BLaER1 treated with 17β-estradiol and CSF1 and Interleukin-3, amounts not matched to agents 10 nM and 100 nM (cell line): Measurements from ENCODE around the gene NRCAM.

Experiments used
- H3K27ac ChIP-seq, 11 experiments: shearing (Covaris generic); formaldehyde crosslinking; 2 replicates each; pipeline ENCODE4 v1.8.1; 2022
- H3K27me3 ChIP-seq, 11 experiments: shearing (Covaris generic); formaldehyde crosslinking; 2 replicates each; pipeline ENCODE4 v1.8.1; 2022
- H3K36me3 ChIP-seq, 11 experiments: shearing (Covaris generic); formaldehyde crosslinking; 2 replicates each; pipeline ENCODE4 v1.8.1; 2022
- H3K4me1 ChIP-seq, 10 experiments: shearing (Covaris generic); formaldehyde crosslinking; 2 replicates each; pipeline ENCODE4 v1.8.1; 2022
- H3K4me2 ChIP-seq, 11 experiments: shearing (Covaris generic); formaldehyde crosslinking; 2 replicates each; pipeline ENCODE4 v1.8.1; 2022
- H3K4me3 ChIP-seq, 10 experiments: shearing (Covaris generic); formaldehyde crosslinking; 2 replicates each; pipeline ENCODE4 v1.8.1; 2022
- H3K9ac ChIP-seq, 11 experiments: shearing (Covaris generic); formaldehyde crosslinking; 2 replicates each; pipeline ENCODE4 v1.8.1; 2022
- H3K9me3 ChIP-seq, 11 experiments: shearing (Covaris generic); formaldehyde crosslinking; replicated peaks in 1 of 11; 2 replicates each; pipeline ENCODE4 v1.8.1; 2022
- H4K20me1 ChIP-seq, 11 experiments: shearing (Covaris generic); formaldehyde crosslinking; 2 replicates each; pipeline ENCODE4 v1.8.1; 2022
- Cebpa-rat ChIP-seq, 11 experiments: shearing (Covaris generic); IDR thresholded peaks; 2 replicates each; pipeline ENCODE4 v1.8.1; 2022

NRCAM gene

GRCh38 chr7:108108131-108108530 lies 348.1 kb downstream of the NRCAM start:
- H3K9ac ChIP-seq: no peak overlapping the region
- H3K36me3 ChIP-seq: no peaks in the 10 kb centered on the region
- H3K27ac ChIP-seq: no peak overlapping the region

GRCh38 chr7:108104324-108104723 lies 351.9 kb downstream of the NRCAM start:
- no peaks in the 10 kb centered on the region for H3K9me3 ChIP-seq
- H3K4me2 ChIP-seq: no peak overlapping the region
- H3K27ac ChIP-seq: no peak overlapping the region
- TF ChIP-seq Cebpa-rat (IDR thresholded peaks at IDR 0.05): peak in 2 of 11 experiments; percentile 13 to 47; a peak in 1 of 22 replicates
- no peaks in the 10 kb centered on the region for H3K27me3 ChIP-seq
- H4K20me1 ChIP-seq: no peaks in the 10 kb centered on the region
- no peak overlapping the region for H3K4me3 ChIP-seq
- no peaks in the 10 kb centered on the region for H3K4me1 ChIP-seq
- H3K36me3 ChIP-seq: no peaks in the 10 kb centered on the region
- no peak overlapping the region for H3K9ac ChIP-seq

More at GRCh38 chr7:108108131-108108530, 348.1 kb downstream of the NRCAM start:
- H3K4me3 ChIP-seq: no peak overlapping the region
- no peaks in the 10 kb centered on the region for H3K4me1 ChIP-seq
- H3K27me3 ChIP-seq: no peaks in the 10 kb centered on the region
- no peak for TF ChIP-seq Cebpa-rat (IDR thresholded peaks at IDR 0.05)
- no peak overlapping the region for H3K4me2 ChIP-seq
- H4K20me1 ChIP-seq: no peaks in the 10 kb centered on the region
- H3K9me3 ChIP-seq: no peaks in the 10 kb centered on the region

- H3K36me3 ChIP-seq: no peaks in the 10 kb centered on the region
- no peak for TF ChIP-seq Cebpa-rat (IDR thresholded peaks at IDR 0.05)
- H3K4me3 ChIP-seq: no peak overlapping the region
- H3K4me2 ChIP-seq: no peak overlapping the region
- H3K27me3 ChIP-seq: no peaks in the 10 kb centered on the region
- H4K20me1 ChIP-seq: no peaks in the 10 kb centered on the region
- H3K9me3 ChIP-seq: no peaks in the 10 kb centered on the region
- H3K4me1 ChIP-seq: no peaks in the 10 kb centered on the region
- no peak overlapping the region for H3K27ac ChIP-seq
- H3K9ac ChIP-seq: no peak overlapping the region
Measured at GRCh38 chr7:108103558-108104298, 352.5 kb downstream of the NRCAM start.

- Histone ChIP-seq H3K4me2 (no peak overlapping the region), H3K9ac (no peak overlapping the region)
- no peak for TF ChIP-seq Cebpa-rat (IDR thresholded peaks at IDR 0.05)
Measured at GRCh38 chr7:108102671-108103312, 353.4 kb downstream of the NRCAM start.

GRCh38 chr7:108101759-108102158 lies 354.5 kb downstream of the NRCAM start:
- Histone ChIP-seq H3K4me3 (no peak overlapping the region), H3K36me3 (no peaks in the 10 kb centered on the region), H3K4me2 (no peak overlapping the region), H3K27ac (no peak overlapping the region), H3K4me1 (no peaks in the 10 kb centered on the region), H3K27me3 (no peaks in the 10 kb centered on the region), H3K9ac (no peak overlapping the region), H4K20me1 (no peaks in the 10 kb centered on the region), H3K9me3 (no peaks in the 10 kb centered on the region)
- no peak for TF ChIP-seq Cebpa-rat (IDR thresholded peaks at IDR 0.05)

More at GRCh38 chr7:108102671-108103312, 353.4 kb downstream of the NRCAM start:
- Histone ChIP-seq H3K4me3 (no peak overlapping the region), H4K20me1 (no peaks in the 10 kb centered on the region), H3K27me3 (no peaks in the 10 kb centered on the region), H3K4me1 (no peaks in the 10 kb centered on the region), H3K27ac (no peak overlapping the region), H3K9me3 (no peaks in the 10 kb centered on the region), H3K36me3 (no peaks in the 10 kb centered on the region)

GRCh38 chr7:108099713-108100112 lies 356.5 kb downstream of the NRCAM start:
- H3K4me1 ChIP-seq: peaks cover 0 to 11% (median 10%) of the 10 kb centered on the region in 10 experiments; a peak in 17 of 20 replicates
- no peak overlapping the region for H3K4me2 ChIP-seq
- no peaks in the 10 kb centered on the region for H3K27me3 ChIP-seq
- no peak overlapping the region for H3K9ac ChIP-seq
- no peaks in the 10 kb centered on the region for H3K36me3 ChIP-seq
- no peak for TF ChIP-seq Cebpa-rat (IDR thresholded peaks at IDR 0.05)
- H4K20me1 ChIP-seq: no peaks in the 10 kb centered on the region
- no peak overlapping the region for H3K4me3 ChIP-seq
- H3K27ac ChIP-seq: no peak overlapping the region
- no peaks in the 10 kb centered on the region for H3K9me3 ChIP-seq

GRCh38 chr7:108097703-108098102 lies 358.5 kb downstream of the NRCAM start:
- no peaks in the 10 kb centered on the region for H4K20me1 ChIP-seq
- H3K4me1 ChIP-seq: peaks cover 7 to 21% (median 17%) of the 10 kb centered on the region in 10 experiments; a peak in 18 of 20 replicates
- H3K36me3 ChIP-seq: no peaks in the 10 kb centered on the region
- no peak for TF ChIP-seq Cebpa-rat (IDR thresholded peaks at IDR 0.05)
- H3K27ac ChIP-seq: no peak overlapping the region
- H3K4me2 ChIP-seq: no peak overlapping the region
- no peaks in the 10 kb centered on the region for H3K9me3 ChIP-seq
- no peak overlapping the region for H3K4me3 ChIP-seq
- no peaks in the 10 kb centered on the region for H3K27me3 ChIP-seq
- H3K9ac ChIP-seq: no peak overlapping the region
